ENCODE measurements around the gene FUZ.

DNA sequence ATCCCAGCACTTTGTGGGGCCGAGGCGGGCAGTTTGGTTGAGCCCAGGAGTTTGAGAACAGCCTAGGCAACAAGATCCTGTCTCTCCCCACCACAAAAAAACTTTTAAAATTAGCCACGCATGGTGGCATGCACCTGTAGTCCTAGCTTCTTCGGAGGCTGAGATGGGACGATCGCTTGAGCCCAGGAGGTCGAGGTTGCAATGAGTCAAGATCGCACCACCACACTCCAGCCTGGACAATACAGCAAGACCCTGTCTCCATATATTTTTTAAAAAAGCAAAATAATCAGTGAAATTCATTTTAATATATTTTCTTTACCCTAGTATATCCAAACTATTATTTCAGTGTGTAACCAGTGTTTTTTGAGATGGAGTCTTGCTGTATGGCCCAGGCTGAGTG is 38.1 kb downstream of the FUZ start:
- TF ChIP-seq, protein P1, sequence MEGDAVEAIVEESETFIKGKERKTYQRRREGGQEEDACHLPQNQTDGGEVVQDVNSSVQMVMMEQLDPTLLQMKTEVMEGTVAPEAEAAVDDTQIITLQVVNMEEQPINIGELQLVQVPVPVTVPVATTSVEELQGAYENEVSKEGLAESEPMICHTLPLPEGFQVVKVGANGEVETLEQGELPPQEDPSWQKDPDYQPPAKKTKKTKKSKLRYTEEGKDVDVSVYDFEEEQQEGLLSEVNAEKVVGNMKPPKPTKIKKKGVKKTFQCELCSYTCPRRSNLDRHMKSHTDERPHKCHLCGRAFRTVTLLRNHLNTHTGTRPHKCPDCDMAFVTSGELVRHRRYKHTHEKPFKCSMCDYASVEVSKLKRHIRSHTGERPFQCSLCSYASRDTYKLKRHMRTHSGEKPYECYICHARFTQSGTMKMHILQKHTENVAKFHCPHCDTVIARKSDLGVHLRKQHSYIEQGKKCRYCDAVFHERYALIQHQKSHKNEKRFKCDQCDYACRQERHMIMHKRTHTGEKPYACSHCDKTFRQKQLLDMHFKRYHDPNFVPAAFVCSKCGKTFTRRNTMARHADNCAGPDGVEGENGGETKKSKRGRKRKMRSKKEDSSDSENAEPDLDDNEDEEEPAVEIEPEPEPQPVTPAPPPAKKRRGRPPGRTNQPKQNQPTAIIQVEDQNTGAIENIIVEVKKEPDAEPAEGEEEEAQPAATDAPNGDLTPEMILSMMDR (IDR thresholded peaks at IDR 0.05; ENCODE audit: poor library complexity) = no peak
- TF ChIP-seq EZH2 (IDR thresholded peaks at IDR 0.05; ENCODE audit: borderline replicate concordance) (no peak), EZH2phosphoT487 (IDR thresholded peaks at IDR 0.05; ENCODE audit: low read depth, severe bottlenecking, unreplicated experiment) (no peak)
